HS-27A (cell line): Measurements from ENCODE around the gene PSORS1C1.
"Not testable (repeated sequence)": the region's sequence is repeated elsewhere in the genome, so short reads cannot be mapped to it uniquely, and the experiment has no call there.

Source experiments
- DNase-seq: peaks from one replicate; pipeline ENCODE4 v3.0.0-alpha.2; 2012; ENCODE audit warnings: low read depth, missing footprints

PSORS1C1 gene

GRCh38 chr6:31114541-31114878 lies at the start of gene PSORS1C1:
TSS of gene PSORS1C1 (plus strand) at chr6:31114800. CDS start at chr6:31129633, 14,833 bp downstream.
- peak; percentile 92 for DNase-seq

- no peak for DNase-seq
Observed at GRCh38 chr6:31065556-31065955, 49.0 kb upstream of the PSORS1C1 start.

GRCh38 chr6:31067028-31067427 lies 47.6 kb upstream of the PSORS1C1 start:
- not testable (repeated sequence) for DNase-seq

GRCh38 chr6:31067891-31068668 lies 46.5 kb upstream of the PSORS1C1 start:
- DNase-seq: not testable (repeated sequence)

- no peak for DNase-seq
Observed at GRCh38 chr6:31068669-31069340, 45.8 kb upstream of the PSORS1C1 start.

- no peak for DNase-seq
Observed at GRCh38 chr6:31070711-31071197, 43.8 kb upstream of the PSORS1C1 start.

- no peak for DNase-seq
Observed at GRCh38 chr6:31074401-31074800, 40.2 kb upstream of the PSORS1C1 start.

- DNase-seq: no peak
Observed at GRCh38 chr6:31075528-31075927, 39.1 kb upstream of the PSORS1C1 start.

- no peak for DNase-seq
Observed at GRCh38 chr6:31076611-31077010, 38.0 kb upstream of the PSORS1C1 start.

- no peak for DNase-seq
Observed at GRCh38 chr6:31079656-31080261, 34.8 kb upstream of the PSORS1C1 start.

- no peak for DNase-seq
Observed at GRCh38 chr6:31081872-31082271, 32.7 kb upstream of the PSORS1C1 start.

GRCh38 chr6:31083742-31084354 lies 30.8 kb upstream of the PSORS1C1 start:
- DNase-seq: peak; percentile 93

- DNase-seq: peak; percentile 86
Observed at GRCh38 chr6:31086788-31087440, 27.7 kb upstream of the PSORS1C1 start.

GRCh38 chr6:31087494-31088089 lies 27.0 kb upstream of the PSORS1C1 start:
- DNase-seq: peak; percentile 84

GRCh38 chr6:31090275-31090972 lies 24.2 kb upstream of the PSORS1C1 start:
- no peak for DNase-seq

- DNase-seq: no peak
Observed at GRCh38 chr6:31090973-31091364, 23.6 kb upstream of the PSORS1C1 start.

GRCh38 chr6:31091680-31092079 lies 22.9 kb upstream of the PSORS1C1 start:
- no peak for DNase-seq

GRCh38 chr6:31092238-31092637 lies 22.4 kb upstream of the PSORS1C1 start:
- DNase-seq: no peak

- no peak for DNase-seq
Observed at GRCh38 chr6:31092769-31093505, 21.7 kb upstream of the PSORS1C1 start.

- DNase-seq: no peak
Observed at GRCh38 chr6:31094389-31094881, 20.2 kb upstream of the PSORS1C1 start.
